Measurements from ENCODE around the gene DRD2. TPM values are rescaled to one million over a fixed set of nuclear protein-coding genes. Genes with fewer than 3 reads are reported as not detected.

DRD2 gene
- total RNA-seq, 2 experiments from 2014 or later, result not detected

GRCh38 chr11:113517361-113517760, 42.2 kb upstream of the DRD2 start:
- H3K9me3 Mint-ChIP-seq, result no peaks in the 10 kb centered on the region
- no peak for DNase-seq
- no peaks in the 10 kb centered on the region for H3K36me3 Mint-ChIP-seq (ENCODE audit: low read depth)
- no peak for ATAC-seq
- TF ChIP-seq, protein P1, sequence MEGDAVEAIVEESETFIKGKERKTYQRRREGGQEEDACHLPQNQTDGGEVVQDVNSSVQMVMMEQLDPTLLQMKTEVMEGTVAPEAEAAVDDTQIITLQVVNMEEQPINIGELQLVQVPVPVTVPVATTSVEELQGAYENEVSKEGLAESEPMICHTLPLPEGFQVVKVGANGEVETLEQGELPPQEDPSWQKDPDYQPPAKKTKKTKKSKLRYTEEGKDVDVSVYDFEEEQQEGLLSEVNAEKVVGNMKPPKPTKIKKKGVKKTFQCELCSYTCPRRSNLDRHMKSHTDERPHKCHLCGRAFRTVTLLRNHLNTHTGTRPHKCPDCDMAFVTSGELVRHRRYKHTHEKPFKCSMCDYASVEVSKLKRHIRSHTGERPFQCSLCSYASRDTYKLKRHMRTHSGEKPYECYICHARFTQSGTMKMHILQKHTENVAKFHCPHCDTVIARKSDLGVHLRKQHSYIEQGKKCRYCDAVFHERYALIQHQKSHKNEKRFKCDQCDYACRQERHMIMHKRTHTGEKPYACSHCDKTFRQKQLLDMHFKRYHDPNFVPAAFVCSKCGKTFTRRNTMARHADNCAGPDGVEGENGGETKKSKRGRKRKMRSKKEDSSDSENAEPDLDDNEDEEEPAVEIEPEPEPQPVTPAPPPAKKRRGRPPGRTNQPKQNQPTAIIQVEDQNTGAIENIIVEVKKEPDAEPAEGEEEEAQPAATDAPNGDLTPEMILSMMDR (IDR thresholded peaks at IDR 0.05), result no peak
- H3K27ac Mint-ChIP-seq, result no peak overlapping the region
- intact Hi-C loops (cut with micrococcal nuclease), result no loop called here
- ChIA-PET POLR2A (no interaction called here), CTCF (no interaction called here)
- H3K4me1 Mint-ChIP-seq (ENCODE audit: low read depth), result no peaks in the 10 kb centered on the region
- no peak overlapping the region for H3K4me3 Mint-ChIP-seq
- H3K27me3 Mint-ChIP-seq, result peaks cover 2% of the 10 kb centered on the region

DNA sequence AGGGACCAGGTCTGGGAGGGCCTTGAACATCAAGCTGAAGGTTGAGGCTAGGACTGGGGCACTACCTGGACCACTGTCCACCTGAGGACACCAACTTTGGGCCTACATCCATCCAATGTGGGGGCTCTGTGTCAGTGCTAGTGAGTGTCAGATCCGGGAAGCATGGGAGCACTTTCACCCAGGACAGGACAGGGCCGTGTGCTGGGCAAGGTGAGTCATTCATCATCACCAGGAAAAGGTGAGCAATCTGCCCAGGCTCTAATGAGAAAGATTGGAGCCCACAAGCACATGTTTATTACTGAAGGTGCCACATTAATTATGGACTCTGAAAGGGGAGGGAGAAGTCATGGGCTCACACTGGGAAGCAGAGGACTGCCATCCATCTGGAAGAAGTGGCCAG, 39.7 kb upstream of the DRD2 start:
- no peaks in the 10 kb centered on the region for H3K9me3 Mint-ChIP-seq
- no peak overlapping the region for H3K27ac Mint-ChIP-seq
- intact Hi-C loops (cut with micrococcal nuclease), result no loop called here
- CTCF ChIA-PET, result no interaction called here
- no peak overlapping the region for H3K4me3 Mint-ChIP-seq
- peaks cover 4% of the 10 kb centered on the region for H3K27me3 Mint-ChIP-seq
- POLR2A ChIA-PET, result no interaction called here
- ATAC-seq (no peak), DNase-seq (no peak)
- no peaks in the 10 kb centered on the region for H3K36me3 Mint-ChIP-seq (ENCODE audit: low read depth)
- no peaks in the 10 kb centered on the region for H3K4me1 Mint-ChIP-seq (ENCODE audit: low read depth)
- TF ChIP-seq, protein P1 (IDR thresholded peaks at IDR 0.05), result no peak

- Mint-ChIP-seq H3K4me3 (no peak overlapping the region), H3K36me3 (ENCODE audit: low read depth) (no peaks in the 10 kb centered on the region), H3K9me3 (no peaks in the 10 kb centered on the region), H3K27me3 (peaks cover 12% of the 10 kb centered on the region), H3K27ac (no peak overlapping the region), H3K4me1 (ENCODE audit: low read depth) (no peaks in the 10 kb centered on the region)
- DNase-seq, result no peak
- ChIA-PET POLR2A (no interaction called here), CTCF (no interaction called here)
- intact Hi-C loops (cut with micrococcal nuclease), result no loop called here
- TF ChIP-seq, protein P1 (IDR thresholded peaks at IDR 0.05), result no peak
- no peak for ATAC-seq
Measured at GRCh38 chr11:113507341-113507740, 32.1 kb upstream of the DRD2 start.

GRCh38 chr11:113506893-113507292, 31.7 kb upstream of the DRD2 start:
- POLR2A ChIA-PET, result no interaction called here
- no peak for ATAC-seq
- no peak for DNase-seq
- Mint-ChIP-seq H3K36me3 (ENCODE audit: low read depth) (no peaks in the 10 kb centered on the region), H3K4me1 (ENCODE audit: low read depth) (no peaks in the 10 kb centered on the region), H3K27me3 (peaks cover 12% of the 10 kb centered on the region), H3K27ac (no peak overlapping the region), H3K9me3 (no peaks in the 10 kb centered on the region), H3K4me3 (no peak overlapping the region)
- intact Hi-C loops (cut with micrococcal nuclease), result no loop called here
- TF ChIP-seq, protein P1 (IDR thresholded peaks at IDR 0.05), result no peak
- CTCF ChIA-PET, result no interaction called here

- ATAC-seq, result no peak
- no peak overlapping the region for H3K27ac Mint-ChIP-seq
- ChIA-PET POLR2A (no interaction called here), CTCF (no interaction called here)
- no peaks in the 10 kb centered on the region for H3K9me3 Mint-ChIP-seq
- TF ChIP-seq, protein P1 (IDR thresholded peaks at IDR 0.05), result no peak
- H3K4me1 Mint-ChIP-seq (ENCODE audit: low read depth), result no peaks in the 10 kb centered on the region
- intact Hi-C loops (cut with micrococcal nuclease), result no loop called here
- H3K4me3 Mint-ChIP-seq, result no peak overlapping the region
- H3K27me3 Mint-ChIP-seq, result peaks cover 11% of the 10 kb centered on the region
- H3K36me3 Mint-ChIP-seq (ENCODE audit: low read depth), result no peaks in the 10 kb centered on the region
- no peak for DNase-seq
Measured at GRCh38 chr11:113506461-113506860, 31.3 kb upstream of the DRD2 start.

Data from activated CD8-positive, alpha-beta T cell treated with anti-CD3 and anti-CD28 coated beads for 36 hours (primary cell).